ENCODE results near the gene APBA3. TPM values are rescaled to one million over a fixed set of nuclear protein-coding genes. Genes with fewer than 3 reads are reported as not detected.
"Not testable (repeated sequence)": the region's sequence is repeated elsewhere in the genome, so short reads cannot be mapped to it uniquely, and the experiment has no call there.

The APBA3 gene
- total and polyA plus RNA-seq, 8 donors = 15.5 to 24.7 (median 19.8) TPM

DNA sequence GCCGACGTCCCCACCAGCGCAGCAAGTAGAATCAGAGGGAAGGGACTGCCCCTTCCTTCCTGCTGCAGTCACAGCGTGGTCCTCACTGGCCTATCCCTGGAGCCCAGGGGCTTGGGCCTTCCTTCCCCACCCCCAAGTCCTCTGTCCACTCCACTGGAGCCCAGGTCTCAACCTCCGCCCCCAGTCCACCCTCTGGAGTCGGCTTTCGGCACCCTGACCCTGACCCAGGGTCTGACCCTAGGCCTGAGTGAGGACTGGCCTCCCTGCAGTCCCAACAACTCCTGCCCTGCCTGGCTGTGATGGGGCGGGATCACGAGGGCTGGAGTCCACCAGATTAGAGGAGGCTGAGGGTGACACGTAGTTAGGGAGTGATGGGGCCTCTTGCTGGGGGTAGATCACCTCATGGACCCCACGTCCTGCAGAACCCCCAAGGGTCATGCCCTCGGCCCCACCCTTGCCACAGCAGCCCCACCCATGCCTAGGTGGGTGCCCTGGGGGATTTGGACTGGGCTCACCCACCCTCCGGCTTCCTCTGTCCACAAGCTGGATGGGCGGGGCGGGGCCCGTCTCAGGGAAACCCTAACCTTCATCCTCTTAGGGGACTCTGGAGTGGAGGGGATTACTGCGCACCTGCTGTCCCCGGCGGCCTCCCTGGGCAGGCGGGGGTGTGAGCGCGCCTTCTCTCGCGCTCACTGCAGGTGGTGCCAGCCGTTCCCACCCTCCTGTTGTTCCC is 6.7 kb upstream of the APBA3 start:
- no peak for DNase-seq
- H3K27ac ChIP-seq = no peak overlapping the region
- intact Hi-C loops (cut with DNase I) = no loop called here
- peaks cover 0 to 19% of the 10 kb centered on the region in 2 donors for H3K4me1 ChIP-seq
- TF ChIP-seq, protein P1, sequence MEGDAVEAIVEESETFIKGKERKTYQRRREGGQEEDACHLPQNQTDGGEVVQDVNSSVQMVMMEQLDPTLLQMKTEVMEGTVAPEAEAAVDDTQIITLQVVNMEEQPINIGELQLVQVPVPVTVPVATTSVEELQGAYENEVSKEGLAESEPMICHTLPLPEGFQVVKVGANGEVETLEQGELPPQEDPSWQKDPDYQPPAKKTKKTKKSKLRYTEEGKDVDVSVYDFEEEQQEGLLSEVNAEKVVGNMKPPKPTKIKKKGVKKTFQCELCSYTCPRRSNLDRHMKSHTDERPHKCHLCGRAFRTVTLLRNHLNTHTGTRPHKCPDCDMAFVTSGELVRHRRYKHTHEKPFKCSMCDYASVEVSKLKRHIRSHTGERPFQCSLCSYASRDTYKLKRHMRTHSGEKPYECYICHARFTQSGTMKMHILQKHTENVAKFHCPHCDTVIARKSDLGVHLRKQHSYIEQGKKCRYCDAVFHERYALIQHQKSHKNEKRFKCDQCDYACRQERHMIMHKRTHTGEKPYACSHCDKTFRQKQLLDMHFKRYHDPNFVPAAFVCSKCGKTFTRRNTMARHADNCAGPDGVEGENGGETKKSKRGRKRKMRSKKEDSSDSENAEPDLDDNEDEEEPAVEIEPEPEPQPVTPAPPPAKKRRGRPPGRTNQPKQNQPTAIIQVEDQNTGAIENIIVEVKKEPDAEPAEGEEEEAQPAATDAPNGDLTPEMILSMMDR (IDR thresholded peaks at IDR 0.05) = no peak
- H3K9me3 ChIP-seq = no peaks in the 10 kb centered on the region
- peaks cover 0 to 54% of the 10 kb centered on the region in 2 donors for H3K36me3 ChIP-seq
- H3K27me3 ChIP-seq = no peaks in the 10 kb centered on the region
- no peak for ATAC-seq
- no peak overlapping the region for H3K4me3 ChIP-seq

DNA sequence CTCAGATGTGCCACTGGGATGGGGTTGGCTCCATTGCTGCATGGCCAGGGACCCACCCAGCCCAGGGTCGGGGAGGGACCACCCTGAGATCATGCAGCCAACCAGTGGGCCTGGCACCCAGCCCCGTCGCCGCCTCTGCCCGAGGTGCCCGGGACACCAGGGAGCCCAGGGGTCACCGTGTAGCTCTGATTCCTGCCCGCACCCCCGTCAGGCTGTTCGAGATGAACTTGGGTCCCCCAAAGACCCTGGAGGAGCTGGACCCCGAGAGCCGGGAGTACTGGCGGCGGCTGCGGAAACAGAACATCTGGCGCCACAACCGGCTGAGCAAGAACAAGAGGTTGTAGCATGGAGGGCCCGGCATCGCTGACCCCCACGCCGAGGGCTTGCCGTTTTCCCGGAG is 5.6 kb upstream of the APBA3 start:
- no peaks in the 10 kb centered on the region for H3K27me3 ChIP-seq
- intact Hi-C loops (cut with DNase I) = no loop called here
- H3K4me1 ChIP-seq = peaks cover 0 to 25% of the 10 kb centered on the region in 2 donors
- no peak for ATAC-seq
- H3K27ac ChIP-seq = no peak overlapping the region
- H3K4me3 ChIP-seq = no peak overlapping the region
- peaks cover 0 to 54% of the 10 kb centered on the region in 2 donors for H3K36me3 ChIP-seq
- DNase-seq = no peak
- TF ChIP-seq, protein P1 (IDR thresholded peaks at IDR 0.05) = no peak
- no peaks in the 10 kb centered on the region for H3K9me3 ChIP-seq

DNA sequence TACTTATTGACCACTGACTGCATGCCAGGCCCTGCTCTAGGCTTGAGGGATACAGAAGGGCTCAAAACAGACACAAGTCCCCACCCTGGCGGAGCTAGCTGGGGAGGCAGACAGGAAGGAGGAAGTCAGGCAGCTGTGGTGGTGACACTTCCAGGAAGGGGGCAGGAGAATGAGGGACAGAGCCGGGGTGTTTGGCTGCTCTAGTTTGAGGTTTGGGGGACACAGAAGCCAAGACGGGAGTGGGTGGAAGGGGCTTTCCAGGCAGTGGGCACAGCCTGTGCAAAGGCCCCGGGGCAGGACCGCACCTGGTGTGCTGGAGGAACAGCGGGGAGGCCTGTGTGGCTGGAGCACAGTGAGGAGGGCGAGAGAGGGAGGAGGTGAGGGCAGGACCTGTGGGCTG is 5.0 kb upstream of the APBA3 start:
- TF ChIP-seq, protein P1 (IDR thresholded peaks at IDR 0.05) = no peak
- intact Hi-C loops (cut with DNase I) = no loop called here
- no peaks in the 10 kb centered on the region for H3K27me3 ChIP-seq
- peaks cover 0 to 30% of the 10 kb centered on the region in 2 donors for H3K4me1 ChIP-seq
- no peak for ATAC-seq
- H3K9me3 ChIP-seq = no peaks in the 10 kb centered on the region
- H3K4me3 ChIP-seq = no peak overlapping the region
- peaks cover 0 to 54% of the 10 kb centered on the region in 2 donors for H3K36me3 ChIP-seq
- H3K27ac ChIP-seq = no peak overlapping the region
- DNase-seq = peak in 1 of 4 donors; percentile 34

DNA sequence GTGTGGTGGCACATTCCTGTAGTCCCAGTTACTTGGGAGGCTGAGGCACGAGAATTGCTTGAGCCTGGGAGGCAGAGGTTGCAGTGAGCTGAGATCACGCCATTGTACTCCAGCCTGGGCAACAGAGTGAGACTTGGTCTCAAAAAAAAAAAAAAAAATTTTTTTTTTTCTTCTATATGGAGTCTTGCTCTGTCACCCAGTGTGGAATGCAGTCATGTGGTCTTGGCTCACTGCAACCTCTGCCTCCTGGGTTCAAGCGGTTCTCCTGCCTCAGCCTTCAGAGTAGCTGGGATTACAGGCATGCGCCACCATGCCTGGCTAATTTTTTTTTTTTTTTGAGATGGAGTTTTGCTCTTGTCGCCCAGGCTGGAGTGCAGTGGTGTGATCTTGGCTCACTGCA is 4.3 kb upstream of the APBA3 start:
- H3K36me3 ChIP-seq = peaks cover 0 to 54% of the 10 kb centered on the region in 2 donors
- intact Hi-C loops (cut with DNase I); H3K9me3 ChIP-seq; H3K4me3 ChIP-seq; DNase-seq; H3K27ac ChIP-seq; ATAC-seq; H3K27me3 ChIP-seq: not testable (repeated sequence)
- peaks cover 0 to 33% of the 10 kb centered on the region in 2 donors for H3K4me1 ChIP-seq

DNA sequence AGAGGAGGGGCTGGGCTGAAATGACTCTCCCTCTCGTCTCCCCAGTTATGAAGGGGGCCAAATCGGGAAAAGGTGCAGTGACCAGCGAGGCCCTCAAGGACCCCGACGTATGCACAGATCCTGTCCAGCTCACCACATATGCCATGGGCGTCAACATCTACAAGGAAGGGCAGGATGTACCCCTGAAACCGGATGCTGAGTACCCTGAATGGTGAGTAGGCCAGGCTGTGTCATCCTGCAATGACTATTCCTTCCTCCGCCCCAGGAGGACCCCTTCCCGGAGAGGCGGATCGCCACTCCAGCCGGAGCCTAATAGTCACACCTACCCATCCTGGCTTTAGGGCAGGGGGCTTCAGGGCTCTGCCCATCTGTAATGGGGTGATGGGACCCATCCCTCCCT is 3.6 kb upstream of the APBA3 start:
- Histone ChIP-seq H3K27ac (no peak overlapping the region), H3K4me1 (peaks cover 0 to 39% of the 10 kb centered on the region in 2 donors), H3K9me3 (no peaks in the 10 kb centered on the region), H3K36me3 (peaks cover 0 to 51% of the 10 kb centered on the region in 2 donors), H3K27me3 (no peaks in the 10 kb centered on the region), H3K4me3 (no peak overlapping the region)
- TF ChIP-seq, protein P1 (IDR thresholded peaks at IDR 0.05) = no peak
- ATAC-seq (no peak), DNase-seq (no peak)
- intact Hi-C loops (cut with DNase I) = no loop called here
